Fibroblast of lung (primary cell): ENCODE measurements around the gene HNRNPF. TPM values are rescaled to one million over a fixed set of nuclear protein-coding genes. Genes with fewer than 3 reads are reported as not detected.

Experiments used
- DNase-seq, 2 donors: peaks; one replicate each; pipeline versions ENCODE4 v3.0.0 to v3.0.0-alpha.2; 2010; ENCODE audit warnings: low read depth in 2 of 2
- H2AFZ ChIP-seq: 2 replicates; pipeline ENCODE4 v1.5.1; 2012; ENCODE audit warnings: low read length, control low read depth, inconsistent platforms
- H3K27ac ChIP-seq: 2 replicates; pipeline ENCODE4 v1.5.1; 2011; ENCODE audit warnings: low read length, control low read depth; ENCODE audit not compliant: insufficient read depth
- H3K27me3 ChIP-seq: 2 replicates; pipeline ENCODE4 v1.5.1; 2011; ENCODE audit warnings: mild to moderate bottlenecking, low read length; ENCODE audit not compliant: control insufficient read depth, insufficient read depth
- H3K36me3 ChIP-seq: 2 replicates; pipeline ENCODE4 v1.5.1; 2011; ENCODE audit warnings: low read length; ENCODE audit not compliant: control insufficient read depth, insufficient read depth
- H3K4me1 ChIP-seq: 2 replicates; pipeline ENCODE4 v1.5.1; 2011; ENCODE audit warnings: low read length; ENCODE audit not compliant: control insufficient read depth, insufficient read depth; ENCODE audit errors: extremely low read depth
- H3K4me2 ChIP-seq: 2 replicates; pipeline ENCODE4 v1.5.1; 2011; ENCODE audit warnings: low read length, control low read depth; ENCODE audit not compliant: insufficient read depth; ENCODE audit errors: extremely low read depth
- H3K4me3 ChIP-seq, 4 experiments: fragments of 200-600 bp in 1 of 4; sonication (generic) in 1 of 4; replicated peaks in 1 of 4; 2 replicates each; pipeline ENCODE4 v1.5.1; 2011 to 2016; ENCODE audit warnings: low read length in 4 of 4, low read depth in 3 of 4, mild to moderate bottlenecking in 3 of 4, control low read depth in 2 of 4, inconsistent platforms in 1 of 4, mixed read lengths in 1 of 4; ENCODE audit not compliant: insufficient read depth in 1 of 4; ENCODE audit errors: control extremely low read depth in 1 of 4
- H3K79me2 ChIP-seq: 2 replicates; pipeline ENCODE4 v1.5.1; 2012; ENCODE audit warnings: mild to moderate bottlenecking, low read length, inconsistent platforms; ENCODE audit not compliant: control insufficient read depth, insufficient read depth
- H3K9ac ChIP-seq: 2 replicates; pipeline ENCODE4 v1.5.1; 2011; ENCODE audit warnings: mild to moderate bottlenecking, low read length, control low read depth; ENCODE audit not compliant: insufficient read depth
- H3K9me3 ChIP-seq: 2 replicates; pipeline ENCODE4 v1.5.1; 2012; ENCODE audit warnings: low read depth, low read length; ENCODE audit not compliant: control insufficient read depth, insufficient read depth
- H4K20me1 ChIP-seq: 2 replicates; pipeline ENCODE4 v1.5.1; 2011; ENCODE audit warnings: low read length; ENCODE audit not compliant: control insufficient read depth, insufficient read depth; ENCODE audit errors: extremely low read depth
- CTCF ChIP-seq, 2 donors: IDR thresholded peaks in 1 of 2; conservative IDR thresholded peaks in 1 of 2; 1 replicate in 1 of 2; 2 replicates in 1 of 2; pipeline ENCODE4 v1.5.1; 2011 to 2012; ENCODE audit warnings: low read length in 2 of 2, control low read depth in 1 of 2, inconsistent platforms in 1 of 2, low read depth in 1 of 2, mild to moderate bottlenecking in 1 of 2
- EZH2 ChIP-seq: IDR thresholded peaks from 2 replicates; pipeline ENCODE4 v1.5.1; 2012; ENCODE audit warnings: low read length, control low read depth, mild to moderate bottlenecking; ENCODE audit errors: missing control alignments
- polyA plus RNA-seq, 2 donors: library from polyadenylated mRNA; depleted of rRNA in 1 of 2; stranded (reverse) in 1 of 2; unstranded in 1 of 2; fragments of >200 nt; gene quantifications; 2 replicates each; pipeline ENCODE4 v1.2.1, GENCODE V29; 2011 to 2012; ENCODE audit warnings: missing spikeins in 1 of 2
- total RNA-seq: library from RNA; depleted of rRNA; stranded (reverse); fragments of >200 nt; gene quantifications from 2 replicates; pipeline ENCODE4 v1.2.1, GENCODE V29; 2014

The HNRNPF gene
- total and polyA plus RNA-seq, 2 donors (not counting 1 experiment from before 2014, with no cell fraction given) = 203 to 217 TPM

- Histone ChIP-seq H3K36me3 (peaks cover 19% of the 10 kb centered on the region), H3K27me3 (no peaks in the 10 kb centered on the region), H3K4me2 (no peak overlapping the region), H3K9ac (no peak overlapping the region), H3K9me3 (no peaks in the 10 kb centered on the region), H2AFZ (no peak overlapping the region), H3K27ac (no peak overlapping the region), H4K20me1 (no peaks in the 10 kb centered on the region), H3K79me2 (peaks cover 87% of the 10 kb centered on the region), H3K4me1 (peaks cover 2% of the 10 kb centered on the region), H3K4me3 (no peak overlapping the region)
- no peak for TF ChIP-seq CTCF (conservative IDR thresholded peaks at IDR 0.05 in 1 of 2, IDR thresholded peaks at IDR 0.05 in 1 of 2; ENCODE audit: low read depth in 1 of 2, low read length in 2 of 2)
- TF ChIP-seq EZH2 = no peak
- DNase-seq = no peak
These were observed 16.2 kb downstream of the HNRNPF start for GRCh38 chr10:43392748-43393147.

- Histone ChIP-seq H3K9ac (no peak overlapping the region), H3K27me3 (no peaks in the 10 kb centered on the region), H3K9me3 (no peaks in the 10 kb centered on the region), H3K27ac (no peak overlapping the region), H3K4me2 (no peak overlapping the region), H3K79me2 (peaks cover 85% of the 10 kb centered on the region), H3K4me1 (peaks cover 2% of the 10 kb centered on the region), H4K20me1 (no peaks in the 10 kb centered on the region), H2AFZ (no peak overlapping the region), H3K36me3 (peaks cover 27% of the 10 kb centered on the region), H3K4me3 (no peak overlapping the region)
- DNase-seq = no peak
- TF ChIP-seq CTCF (conservative IDR thresholded peaks at IDR 0.05 in 1 of 2, IDR thresholded peaks at IDR 0.05 in 1 of 2; ENCODE audit: low read depth in 1 of 2, low read length in 2 of 2) (no peak), EZH2 (no peak)
These were observed 17.5 kb downstream of the HNRNPF start for GRCh38 chr10:43391496-43391895.

- TF ChIP-seq CTCF (conservative IDR thresholded peaks at IDR 0.05 in 1 of 2, IDR thresholded peaks at IDR 0.05 in 1 of 2; ENCODE audit: low read depth in 1 of 2, low read length in 2 of 2) (peak; percentile 64 to 66), EZH2 (no peak)
- DNase-seq = peak; percentile 20 to 60
- Histone ChIP-seq H3K9ac (no peak overlapping the region), H3K4me2 (no peak overlapping the region), H3K4me3 (no peak overlapping the region), H3K36me3 (peaks cover 27% of the 10 kb centered on the region), H3K79me2 (peaks cover 77% of the 10 kb centered on the region), H2AFZ (no peak overlapping the region), H3K27me3 (no peaks in the 10 kb centered on the region), H3K27ac (no peak overlapping the region), H3K9me3 (no peaks in the 10 kb centered on the region), H4K20me1 (no peaks in the 10 kb centered on the region), H3K4me1 (peaks cover 2% of the 10 kb centered on the region)
These were observed 18.2 kb downstream of the HNRNPF start for GRCh38 chr10:43390759-43391158.
